ENCODE data around the gene PSMF1.
A peak's percentile ranks its signal among the peaks of the same experiment; 100 is the strongest.

GRCh38 chr20:1212607-1213396 is 94.4 kb downstream of the PSMF1 start:
- peak in 5 of 7 experiments; percentile 67 to 80 (median 74) for TF ChIP-seq CTCF (IDR thresholded peaks at IDR 0.05)
- TF ChIP-seq POLR2AphosphoS5 (IDR thresholded peaks at IDR 0.05) = peak in 1 of 3 donors; percentile 35

Measured in stomach (tissue), 4 donors.